IPS-18a (cell line): ENCODE measurements around the gene BRI3.
"Not testable (repeated sequence)": the region's sequence is repeated elsewhere in the genome, so short reads cannot be mapped to it uniquely, and the experiment has no call there.

ENCODE experiments used
- H3K27ac ChIP-seq: one replicate; pipeline ENCODE4 v1.5.1; 2013; ENCODE audit warnings: low read length
- H3K27me3 ChIP-seq: one replicate; pipeline ENCODE4 v1.6.1; 2013; ENCODE audit warnings: mild to moderate bottlenecking, low read length; ENCODE audit not compliant: control insufficient read depth, insufficient read depth
- H3K36me3 ChIP-seq: one replicate; pipeline ENCODE4 v1.6.1; 2013; ENCODE audit warnings: low read depth, low read length; ENCODE audit not compliant: control insufficient read depth
- H3K4me1 ChIP-seq: one replicate; pipeline ENCODE4 v1.6.1; 2013; ENCODE audit warnings: low read depth, low read length; ENCODE audit not compliant: control insufficient read depth
- H3K4me3 ChIP-seq: one replicate; pipeline ENCODE4 v1.5.1; 2013; ENCODE audit warnings: low read length
- H3K9ac ChIP-seq: one replicate; pipeline ENCODE4 v1.6.1; 2013; ENCODE audit warnings: mild to moderate bottlenecking, low read length, moderate library complexity
- H3K9me3 ChIP-seq: one replicate; pipeline ENCODE4 v1.6.1; 2013; ENCODE audit warnings: low read depth, low read length; ENCODE audit not compliant: control insufficient read depth

The BRI3 gene

DNA sequence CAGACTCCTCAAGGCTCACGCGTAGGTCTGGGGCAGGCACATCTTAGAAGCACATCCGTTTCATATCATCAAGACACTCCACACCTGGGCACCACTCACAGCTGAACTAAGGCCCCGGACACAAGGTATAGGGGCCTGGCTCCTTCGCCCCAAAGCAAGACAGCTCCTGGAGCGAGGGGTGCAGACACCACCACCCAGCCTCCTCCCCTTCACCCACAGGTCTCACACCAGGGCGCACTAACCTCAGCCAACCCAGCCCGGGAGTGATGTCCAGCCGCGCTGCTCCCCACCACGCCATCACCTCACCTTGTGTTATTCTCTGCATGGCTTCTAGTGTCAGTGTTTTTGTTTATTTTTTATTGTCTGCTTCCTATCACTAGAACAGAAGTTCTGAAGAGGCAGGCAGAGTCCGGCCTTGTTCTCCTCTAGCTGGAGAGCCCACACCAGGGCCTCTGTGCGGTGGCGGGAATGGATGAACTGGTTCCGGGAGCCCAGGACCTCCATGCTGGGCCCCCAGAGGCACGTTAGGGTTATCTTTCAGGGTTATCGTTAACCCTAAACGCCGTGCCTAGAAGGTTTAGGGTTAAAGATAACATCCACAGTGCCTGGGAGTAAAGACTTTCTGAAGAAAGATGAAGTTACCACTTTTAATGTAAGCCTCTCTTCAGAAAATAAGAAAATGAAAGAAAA is 21.8 kb downstream of the BRI3 start:
- Histone ChIP-seq H3K9ac (no peak overlapping the region), H3K27me3 (no peaks in the 10 kb centered on the region), H3K4me1 (no peaks in the 10 kb centered on the region), H3K36me3 (peaks cover 29% of the 10 kb centered on the region), H3K27ac (no peak overlapping the region), H3K9me3 (no peaks in the 10 kb centered on the region), H3K4me3 (no peak overlapping the region)

DNA sequence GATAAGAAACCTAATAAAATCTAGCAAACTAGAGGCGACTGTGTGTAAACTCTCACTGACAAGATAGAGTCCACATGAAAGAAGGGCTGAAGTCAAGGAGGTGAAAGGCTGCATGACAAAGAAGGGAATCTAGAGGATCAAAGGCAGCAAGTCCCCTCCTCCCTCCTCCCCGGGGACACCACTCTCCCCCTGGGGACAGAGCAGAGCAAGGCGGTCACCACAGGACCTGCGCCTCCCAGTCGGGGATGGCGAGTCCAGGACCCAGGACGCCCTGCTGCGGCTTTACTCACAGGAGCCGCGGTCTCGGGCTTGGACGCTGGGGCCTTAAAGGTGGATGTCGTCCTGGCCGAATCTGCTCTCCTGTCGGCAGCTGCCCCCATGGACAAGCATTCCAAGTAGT is 22.4 kb downstream of the BRI3 start:
- peaks cover 29% of the 10 kb centered on the region for H3K36me3 ChIP-seq
- H3K9me3 ChIP-seq: no peaks in the 10 kb centered on the region

DNA sequence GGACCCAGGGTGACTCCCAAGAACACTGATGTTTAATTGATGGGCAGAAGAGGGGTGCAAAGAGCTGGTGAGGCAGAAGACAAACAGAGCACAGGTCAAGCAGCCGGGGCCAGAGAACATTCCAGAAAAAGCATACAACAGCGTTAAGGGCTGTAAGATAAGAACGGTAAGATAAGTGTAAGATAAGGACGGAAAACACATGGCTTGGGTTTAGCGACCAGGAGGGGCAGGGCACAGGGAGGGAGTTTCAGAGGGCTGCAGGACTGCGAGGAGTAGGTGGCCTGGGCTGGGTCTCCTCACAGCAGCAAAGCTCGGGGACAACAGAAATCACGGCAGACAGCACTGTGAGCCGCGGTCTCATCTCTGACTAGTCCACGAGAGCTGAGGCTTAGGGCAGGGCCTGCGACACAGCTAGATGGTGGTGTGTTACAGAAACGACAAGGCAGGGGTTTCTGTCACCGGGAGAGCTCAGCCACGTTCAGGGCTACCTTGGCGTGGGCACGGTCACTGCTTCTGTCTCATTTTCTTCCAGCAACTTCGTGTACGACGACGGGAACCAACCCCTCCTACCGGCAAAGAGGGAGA is 24.6 kb downstream of the BRI3 start:
- Histone ChIP-seq H3K27ac (no peak overlapping the region), H3K36me3 (peaks cover 29% of the 10 kb centered on the region), H3K4me1 (no peaks in the 10 kb centered on the region)

More for the DNA sequence above, 22.4 kb downstream of the BRI3 start:
- H3K27ac ChIP-seq: no peak overlapping the region
- H3K4me1 ChIP-seq: no peaks in the 10 kb centered on the region
- no peaks in the 10 kb centered on the region for H3K27me3 ChIP-seq
- no peak overlapping the region for H3K9ac ChIP-seq
- no peak overlapping the region for H3K4me3 ChIP-seq

DNA sequence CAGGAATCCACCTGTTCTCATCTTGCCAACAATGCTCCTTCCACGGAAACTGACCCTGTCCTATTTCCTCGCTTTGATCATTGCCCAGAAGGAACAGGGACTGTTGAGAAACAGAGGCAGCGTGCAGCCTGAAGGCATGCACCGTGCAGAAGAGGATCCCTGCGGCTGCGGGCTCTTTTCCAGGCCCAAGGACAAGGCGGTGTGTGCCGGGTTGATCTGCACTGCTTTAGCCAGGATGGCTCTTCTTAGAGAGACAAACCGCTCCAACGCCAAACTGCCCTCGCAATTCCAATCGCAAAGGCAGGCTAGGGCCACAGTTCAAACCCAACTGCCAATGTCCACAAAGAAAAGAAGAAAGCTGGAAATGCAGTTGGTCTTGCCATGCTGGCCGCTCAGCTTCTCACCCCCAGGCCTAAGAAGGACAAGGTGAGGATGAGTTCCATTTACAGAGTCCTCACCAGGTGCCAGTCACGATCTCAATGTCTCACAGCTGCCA is 26.5 kb downstream of the BRI3 start:
- H3K27ac ChIP-seq: no peak overlapping the region
- H3K9me3 ChIP-seq: no peaks in the 10 kb centered on the region
- H3K4me1 ChIP-seq: no peaks in the 10 kb centered on the region
- H3K9ac ChIP-seq: no peak overlapping the region
- no peaks in the 10 kb centered on the region for H3K27me3 ChIP-seq
- H3K4me3 ChIP-seq: no peak overlapping the region
- peaks cover 37% of the 10 kb centered on the region for H3K36me3 ChIP-seq

More for the DNA sequence above, 24.6 kb downstream of the BRI3 start:
- H3K9me3 ChIP-seq: no peaks in the 10 kb centered on the region
- H3K4me3 ChIP-seq: no peak overlapping the region
- no peak overlapping the region for H3K9ac ChIP-seq
- no peaks in the 10 kb centered on the region for H3K27me3 ChIP-seq

- H3K9me3 ChIP-seq: no peaks in the 10 kb centered on the region
- H3K4me3 ChIP-seq: no peak overlapping the region
- no peak overlapping the region for H3K27ac ChIP-seq
- peaks cover 41% of the 10 kb centered on the region for H3K36me3 ChIP-seq
- no peak overlapping the region for H3K9ac ChIP-seq
- no peaks in the 10 kb centered on the region for H3K27me3 ChIP-seq
- H3K4me1 ChIP-seq: no peaks in the 10 kb centered on the region
Measured at GRCh38 chr7:98309566-98309965, 28.1 kb downstream of the BRI3 start.

- Histone ChIP-seq H3K27me3 (no peaks in the 10 kb centered on the region), H3K4me1 (no peaks in the 10 kb centered on the region), H3K36me3 (peaks cover 36% of the 10 kb centered on the region), H3K9ac (no peak overlapping the region), H3K4me3 (no peak overlapping the region), H3K27ac (no peak overlapping the region), H3K9me3 (no peaks in the 10 kb centered on the region)
Measured at GRCh38 chr7:98312201-98312600, 30.7 kb downstream of the BRI3 start.

GRCh38 chr7:98314469-98314868 is 33.0 kb downstream of the BRI3 start:
- no peaks in the 10 kb centered on the region for H3K27me3 ChIP-seq
- no peaks in the 10 kb centered on the region for H3K4me1 ChIP-seq
- no peak overlapping the region for H3K27ac ChIP-seq
- no peak overlapping the region for H3K4me3 ChIP-seq
- no peak overlapping the region for H3K9ac ChIP-seq
- H3K9me3 ChIP-seq: no peaks in the 10 kb centered on the region
- H3K36me3 ChIP-seq: peaks cover 25% of the 10 kb centered on the region

- Histone ChIP-seq H3K27me3 (no peaks in the 10 kb centered on the region), H3K36me3 (peaks cover 25% of the 10 kb centered on the region), H3K4me3 (no peak overlapping the region), H3K9ac (no peak overlapping the region), H3K4me1 (no peaks in the 10 kb centered on the region), H3K9me3 (no peaks in the 10 kb centered on the region), H3K27ac (no peak overlapping the region)
Measured at GRCh38 chr7:98315318-98315993, 34.0 kb downstream of the BRI3 start.

GRCh38 chr7:98315994-98316527 is 34.6 kb downstream of the BRI3 start:
- not testable (repeated sequence) for H3K9ac ChIP-seq, H3K4me1 ChIP-seq, H3K4me3 ChIP-seq, H3K9me3 ChIP-seq, H3K27ac ChIP-seq, H3K27me3 ChIP-seq
- peaks cover 25% of the 10 kb centered on the region for H3K36me3 ChIP-seq

GRCh38 chr7:98317366-98318040 is 36.0 kb downstream of the BRI3 start:
- no peaks in the 10 kb centered on the region for H3K4me1 ChIP-seq
- H3K4me3 ChIP-seq: no peak overlapping the region
- H3K9ac ChIP-seq: no peak overlapping the region
- no peak overlapping the region for H3K27ac ChIP-seq
- H3K36me3 ChIP-seq: peaks cover 16% of the 10 kb centered on the region
- no peaks in the 10 kb centered on the region for H3K9me3 ChIP-seq
- H3K27me3 ChIP-seq: no peaks in the 10 kb centered on the region

DNA sequence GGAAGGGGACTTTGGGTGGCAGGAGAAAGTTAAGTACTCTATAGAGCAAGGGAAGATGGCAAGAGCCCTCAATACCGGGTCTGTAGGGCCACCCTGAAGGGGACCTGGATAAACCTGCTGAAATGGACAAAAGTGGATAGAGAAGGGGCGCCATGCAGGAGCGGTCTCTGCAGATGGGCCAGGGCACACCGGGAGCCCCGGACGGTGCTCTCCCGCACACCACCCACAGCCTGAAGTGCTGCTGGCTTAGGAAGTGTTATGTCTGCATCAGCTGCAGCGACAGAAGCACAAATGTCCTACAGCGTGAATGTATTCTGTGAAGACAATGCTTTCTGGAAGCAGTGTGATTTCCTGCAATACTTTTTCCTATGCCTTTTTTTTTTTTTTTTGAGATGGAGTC is 37.7 kb downstream of the BRI3 start:
- Histone ChIP-seq H3K27ac (no peak overlapping the region), H3K9me3 (no peaks in the 10 kb centered on the region), H3K4me3 (no peak overlapping the region), H3K4me1 (peaks cover 9% of the 10 kb centered on the region), H3K9ac (no peak overlapping the region), H3K36me3 (peaks cover 16% of the 10 kb centered on the region), H3K27me3 (no peaks in the 10 kb centered on the region)
